NCI-H510A (cell line): ENCODE measurements around the gene MTREX.

ENCODE experiments used
- DNase-seq: peaks from one replicate; lab custom pipeline; 2025; lab: John Stamatoyannopoulos, UW

The MTREX gene

GRCh38 chr5:55324815-55325418, 17.1 kb downstream of the MTREX start:
- DNase-seq = no peak

GRCh38 chr5:55325621-55326020, 17.8 kb downstream of the MTREX start:
- no peak for DNase-seq

GRCh38 chr5:55327281-55327680, 19.5 kb downstream of the MTREX start:
- DNase-seq = no peak

GRCh38 chr5:55331321-55331720, 23.5 kb downstream of the MTREX start:
- DNase-seq = no peak

- no peak for DNase-seq
Observed at GRCh38 chr5:55333017-55333416, 25.2 kb downstream of the MTREX start.

GRCh38 chr5:55333811-55334210, 26.0 kb downstream of the MTREX start:
- no peak for DNase-seq

- no peak for DNase-seq
Observed at GRCh38 chr5:55338092-55338613, 30.4 kb downstream of the MTREX start.

- DNase-seq = no peak
Observed at GRCh38 chr5:55338810-55339243, 31.0 kb downstream of the MTREX start.

- no peak for DNase-seq
Observed at GRCh38 chr5:55343107-55343506, 35.3 kb downstream of the MTREX start.

GRCh38 chr5:55343609-55344008, 35.8 kb downstream of the MTREX start:
- DNase-seq = no peak

GRCh38 chr5:55344392-55344992, 36.7 kb downstream of the MTREX start:
- DNase-seq = no peak

GRCh38 chr5:55345327-55345726, 37.5 kb downstream of the MTREX start:
- no peak for DNase-seq

- DNase-seq = no peak
Observed at GRCh38 chr5:55347786-55348185, 40.0 kb downstream of the MTREX start.

GRCh38 chr5:55350754-55351153, 43.0 kb downstream of the MTREX start:
- DNase-seq = no peak

GRCh38 chr5:55356896-55357295, 49.1 kb downstream of the MTREX start:
- DNase-seq = no peak

GRCh38 chr5:55360190-55360589, 52.4 kb downstream of the MTREX start:
- no peak for DNase-seq

GRCh38 chr5:55363856-55364255, 56.1 kb downstream of the MTREX start:
- DNase-seq = no peak

- DNase-seq = no peak
Observed at GRCh38 chr5:55364537-55365055, 56.8 kb downstream of the MTREX start.

GRCh38 chr5:55370291-55370925, 62.6 kb downstream of the MTREX start:
- DNase-seq = no peak

- no peak for DNase-seq
Observed at GRCh38 chr5:55371145-55371544, 63.4 kb downstream of the MTREX start.

GRCh38 chr5:55372130-55372925, 64.5 kb downstream of the MTREX start:
- DNase-seq = no peak

GRCh38 chr5:55377810-55378209, 70.0 kb downstream of the MTREX start:
- no peak for DNase-seq
